Effector CD8-positive, alpha-beta T cell (primary cell): ENCODE results near the gene USP4.
A peak's percentile ranks its signal among the peaks of the same experiment; 100 is the strongest.

Experiments used
- DNase-seq: peaks from one replicate; lab custom pipeline; 2025; lab: John Stamatoyannopoulos, UW
- total RNA-seq, 4 experiments: gene quantifications; one replicate each; lab custom pipeline; 2026; lab: John Stamatoyannopoulos, UW

The USP4 gene
- 63.3 to 120 (median 93.3) reads per million in 4 experiments for total RNA-seq

GRCh38 chr3:49339941-49340800 is at the start of gene USP4:
TSS of gene USP4 (minus strand) at chr3:49340053. CDS start at chr3:49340024, 29 bp downstream.
- peak; percentile 75 for DNase-seq

GRCh38 chr3:49389297-49389696 is 49.4 kb upstream of the USP4 start:
- DNase-seq: no peak

GRCh38 chr3:49388289-49388820 is 48.5 kb upstream of the USP4 start:
- no peak for DNase-seq

GRCh38 chr3:49387721-49388120 is 47.9 kb upstream of the USP4 start:
- DNase-seq: no peak

GRCh38 chr3:49386056-49386756 is 46.4 kb upstream of the USP4 start:
- DNase-seq: no peak

GRCh38 chr3:49385617-49386016 is 45.8 kb upstream of the USP4 start:
- DNase-seq: no peak

GRCh38 chr3:49383387-49383786 is 43.5 kb upstream of the USP4 start:
- no peak for DNase-seq

- DNase-seq: no peak
These were observed 38.5 kb upstream of the USP4 start for GRCh38 chr3:49378249-49378895.

- DNase-seq: no peak
These were observed 37.6 kb upstream of the USP4 start for GRCh38 chr3:49377483-49377882.

GRCh38 chr3:49371946-49372345 is 32.1 kb upstream of the USP4 start:
- no peak for DNase-seq

GRCh38 chr3:49370585-49371290 is 30.9 kb upstream of the USP4 start:
- no peak for DNase-seq

GRCh38 chr3:49362561-49362960 is 22.7 kb upstream of the USP4 start:
- DNase-seq: no peak

- no peak for DNase-seq
These were observed 19.8 kb upstream of the USP4 start for GRCh38 chr3:49359623-49360022.

- no peak for DNase-seq
These were observed 19.0 kb upstream of the USP4 start for GRCh38 chr3:49358884-49359225.

GRCh38 chr3:49358217-49358883 is 18.5 kb upstream of the USP4 start, which contains the start of gene GPX1:
TSS of gene GPX1 (minus strand) at chr3:49358353. CDS start at chr3:49358278, 75 bp downstream.
- peak; percentile 67 for DNase-seq

- DNase-seq: peak; percentile 25
These were observed 17.8 kb upstream of the USP4 start for GRCh38 chr3:49357443-49358216.

- peak; percentile 25 for DNase-seq
These were observed 17.2 kb upstream of the USP4 start for GRCh38 chr3:49357095-49357442.

- no peak for DNase-seq
These were observed 13.1 kb upstream of the USP4 start for GRCh38 chr3:49352890-49353421.

- DNase-seq: no peak
These were observed 12.4 kb upstream of the USP4 start for GRCh38 chr3:49352281-49352680.

- DNase-seq: no peak
These were observed 11.7 kb upstream of the USP4 start for GRCh38 chr3:49351521-49352011.
